ENCODE data around the gene TTC22.

TTC22 gene

DNA sequence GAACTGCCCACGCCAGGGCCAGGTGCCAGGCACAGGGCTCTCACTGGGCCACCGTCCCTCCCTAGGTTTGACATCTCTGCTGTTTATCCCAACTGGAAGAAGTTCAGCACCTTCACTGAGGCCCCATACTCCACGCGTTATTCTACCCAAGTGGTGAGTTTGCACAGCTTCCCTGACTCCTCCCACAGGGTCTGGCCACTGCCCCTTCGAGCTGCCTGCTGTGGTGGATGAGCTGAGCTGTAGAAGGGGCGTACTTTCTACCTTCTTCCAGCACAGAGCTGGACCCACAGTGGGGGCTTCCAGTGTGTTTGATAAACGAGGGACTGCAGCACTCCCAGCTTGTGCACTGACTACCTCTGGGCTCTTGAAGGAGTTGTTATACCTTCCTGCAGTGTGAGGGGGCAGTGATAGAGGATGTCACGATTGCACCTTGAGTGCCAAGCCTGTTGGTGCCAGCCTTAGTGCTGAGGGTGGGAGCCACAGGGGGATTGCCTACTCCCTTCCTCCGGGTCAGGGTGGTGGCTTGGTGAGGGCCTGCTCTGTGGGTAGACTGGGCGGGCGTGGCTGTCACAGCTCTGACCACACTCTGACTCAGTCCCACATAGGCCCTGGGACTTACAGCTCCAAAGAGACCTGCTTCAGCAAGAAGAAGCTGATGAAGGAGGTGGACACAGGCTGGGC lies 5.9 kb upstream of the TTC22 start:
- no peak for DNase-seq

DNA sequence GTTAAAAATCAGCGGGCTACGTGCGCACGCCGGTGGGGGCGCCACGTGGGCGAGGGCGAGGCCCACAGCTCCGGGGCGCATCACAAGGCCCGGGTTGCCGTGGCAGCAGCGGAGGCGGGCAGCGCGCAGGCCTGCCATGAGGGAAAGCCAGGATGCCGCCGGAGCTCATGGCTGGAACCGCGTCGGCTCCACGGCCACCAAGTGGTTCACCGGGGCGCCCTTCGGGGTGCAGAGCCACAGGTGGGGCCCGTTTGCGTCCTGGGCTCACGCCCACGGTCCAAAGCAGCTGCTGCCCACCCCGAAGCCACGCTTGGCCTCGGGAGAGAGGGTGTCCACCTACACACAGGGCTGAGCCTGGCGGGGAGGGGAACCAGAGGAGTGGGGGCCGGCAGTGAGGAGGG lies 4.9 kb upstream of the TTC22 start:
- no peak for DNase-seq

DNA sequence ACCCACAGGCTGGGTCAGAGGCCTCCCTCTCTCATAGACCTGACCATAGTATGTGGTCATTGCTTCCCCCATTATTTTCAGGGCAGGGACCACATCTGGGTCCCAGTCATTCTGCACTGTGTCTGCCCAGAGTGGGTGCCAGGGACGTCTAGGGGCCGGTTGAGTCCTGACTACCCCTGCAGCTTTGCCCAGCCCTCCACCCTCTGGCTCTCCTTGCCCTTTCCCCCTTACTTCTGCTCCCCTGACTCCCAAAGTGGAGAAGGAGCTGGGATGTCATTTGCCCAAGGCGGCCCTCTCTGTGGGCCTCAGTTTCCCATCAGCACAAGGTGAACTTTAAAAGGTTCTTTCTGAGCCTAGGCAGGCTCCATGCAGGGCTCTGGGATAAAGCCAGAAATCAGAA lies 4.3 kb upstream of the TTC22 start:
- no peak for DNase-seq

DNA sequence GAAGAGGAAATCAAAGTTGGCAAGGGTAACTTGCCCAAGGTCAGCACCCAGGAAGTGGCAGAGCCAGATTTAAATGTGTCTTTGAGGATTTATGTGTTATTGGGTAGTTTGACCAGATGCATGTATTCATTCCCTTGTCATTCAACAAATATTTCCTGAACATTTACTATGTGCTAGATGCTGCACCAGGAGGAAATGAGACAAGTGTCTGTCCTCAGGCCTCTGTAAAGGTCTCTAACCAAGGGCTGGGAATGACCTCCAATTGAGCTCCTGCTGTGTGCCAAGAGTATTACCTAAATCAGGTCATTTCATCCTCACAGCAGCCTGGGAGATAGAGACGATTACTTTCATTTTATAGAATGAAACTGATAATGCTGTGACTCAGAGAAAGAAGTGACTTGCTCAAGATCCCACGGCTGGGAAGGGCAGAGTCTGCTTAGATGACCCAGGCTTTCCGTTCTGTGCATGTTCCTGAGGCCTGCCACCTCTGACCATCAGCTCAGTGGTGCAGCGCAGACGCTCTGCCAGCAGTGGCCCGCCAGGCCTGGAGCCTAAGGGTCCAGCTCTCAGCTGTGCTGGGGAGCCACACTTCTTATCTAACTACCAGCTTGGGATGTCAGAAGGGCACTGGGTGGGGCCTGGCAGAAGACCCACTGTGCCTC lies 3.5 kb upstream of the TTC22 start:
- DNase-seq, result no peak

DNA sequence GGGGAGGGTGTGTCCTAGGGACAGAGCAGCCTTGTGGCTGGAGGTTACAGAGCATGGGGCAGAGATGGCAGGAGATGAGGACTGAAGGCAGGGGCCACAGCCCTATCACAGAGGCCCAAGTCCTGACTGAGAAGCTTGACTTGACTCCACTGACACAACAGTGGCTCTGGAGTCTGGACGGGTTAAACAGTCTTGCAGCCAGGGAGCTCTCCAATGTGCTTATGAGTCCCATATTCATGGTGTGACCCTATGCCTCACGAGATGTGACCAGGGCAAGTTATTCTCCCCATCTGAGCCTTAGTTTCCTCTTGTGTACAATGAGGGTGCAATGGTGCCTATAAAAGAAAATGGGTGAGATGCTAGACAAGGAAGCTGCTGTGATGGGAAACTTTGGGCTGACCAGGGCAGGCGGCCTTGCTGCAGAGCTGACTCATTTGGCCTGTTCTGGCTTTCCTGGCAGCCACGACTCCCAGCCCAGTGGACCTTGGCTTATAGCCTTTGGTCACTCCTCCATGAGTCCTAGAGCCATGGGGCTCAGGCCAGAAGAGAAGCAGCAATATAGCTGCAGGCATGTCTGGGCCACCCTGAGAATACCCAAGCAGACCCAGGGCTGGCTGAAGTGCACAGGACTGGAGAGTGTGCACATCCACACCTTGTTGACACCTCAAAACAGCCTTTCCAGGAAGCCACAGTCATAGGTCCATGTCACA lies 2.8 kb upstream of the TTC22 start:
- DNase-seq, result no peak

DNA sequence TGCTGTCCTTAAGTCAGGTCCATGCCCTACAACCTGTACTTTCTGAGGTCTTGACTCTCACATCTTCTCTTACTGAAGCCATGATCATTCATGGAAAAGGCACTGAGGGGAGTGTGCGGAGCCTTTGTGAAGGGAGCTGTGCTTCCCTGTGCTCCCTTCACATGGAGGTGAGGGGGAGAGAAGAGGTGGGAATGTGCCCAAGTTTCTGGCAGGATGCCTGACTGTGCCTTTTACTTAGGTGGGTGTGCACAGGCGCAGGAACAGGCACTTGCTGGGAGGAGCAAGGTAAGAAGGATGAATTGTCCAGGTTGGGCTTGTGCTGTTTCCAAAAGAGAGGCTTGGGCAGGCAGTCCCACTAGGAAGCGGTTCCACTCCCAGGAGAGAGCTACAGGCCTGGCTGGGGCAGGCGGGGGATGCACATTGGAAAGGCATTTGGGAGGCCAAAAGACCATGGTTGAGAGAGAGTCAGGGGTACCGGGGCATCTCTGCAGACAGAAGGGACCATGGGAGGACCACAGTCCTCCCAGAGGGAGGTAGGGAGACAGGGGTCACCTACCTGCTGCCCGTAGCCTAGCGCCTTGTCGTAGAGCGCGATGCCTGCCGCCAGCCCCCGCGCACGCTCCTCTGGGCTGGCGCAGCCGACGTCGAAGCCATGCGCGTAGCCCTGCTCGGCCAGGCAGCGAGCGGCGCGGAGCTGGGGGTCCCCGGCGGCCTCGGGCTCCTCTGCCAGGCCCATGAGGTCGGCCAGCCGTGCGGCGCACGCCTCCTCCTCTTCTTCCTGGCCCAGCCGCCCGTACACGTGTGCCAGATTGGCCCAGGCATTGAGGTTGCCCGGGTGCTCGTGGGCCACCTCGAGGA lies 853 bp downstream of the TTC22 start:
- DNase-seq, result no peak

DNA sequence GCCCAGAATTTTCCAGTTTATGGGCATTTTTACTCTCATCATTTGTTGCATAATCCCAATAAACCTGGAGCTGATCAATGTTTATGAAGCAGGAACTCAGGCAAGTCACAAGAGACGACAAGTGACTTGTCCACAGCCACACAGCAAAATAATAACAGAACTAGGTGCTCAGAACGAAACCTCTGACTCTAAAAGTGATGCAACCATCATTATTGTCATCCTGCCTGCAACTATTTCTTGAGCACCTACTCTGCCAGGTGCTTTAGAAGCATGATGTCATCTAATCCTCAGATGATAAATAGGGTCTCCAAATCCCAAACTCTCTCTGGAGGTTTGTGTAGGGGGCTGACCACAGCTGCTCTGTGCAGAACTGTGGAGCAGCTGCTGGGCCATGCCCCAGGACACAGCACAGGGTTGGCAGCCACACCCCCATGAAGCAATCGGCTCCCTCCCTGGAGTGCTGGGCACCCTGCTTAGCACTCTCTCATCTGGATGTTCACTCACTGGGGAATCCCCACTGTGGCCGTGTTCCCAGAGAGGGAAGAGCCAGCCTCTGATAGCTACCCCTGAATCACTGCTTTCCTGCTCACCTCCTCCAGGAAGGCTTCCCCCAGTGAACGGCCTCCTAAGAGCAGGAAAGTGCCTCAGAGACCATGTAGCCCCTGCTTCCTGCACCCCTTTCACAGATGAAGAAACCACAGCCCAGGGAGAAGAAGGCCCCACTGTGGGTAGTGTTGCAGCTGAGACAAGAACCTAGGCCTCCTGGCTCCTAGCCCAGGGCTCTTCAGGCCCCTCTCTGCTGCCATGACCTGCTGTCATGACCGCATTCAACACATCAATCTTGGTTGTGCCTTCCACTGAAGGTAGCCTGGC lies 2.1 kb downstream of the TTC22 start:
- no peak for DNase-seq

DNA sequence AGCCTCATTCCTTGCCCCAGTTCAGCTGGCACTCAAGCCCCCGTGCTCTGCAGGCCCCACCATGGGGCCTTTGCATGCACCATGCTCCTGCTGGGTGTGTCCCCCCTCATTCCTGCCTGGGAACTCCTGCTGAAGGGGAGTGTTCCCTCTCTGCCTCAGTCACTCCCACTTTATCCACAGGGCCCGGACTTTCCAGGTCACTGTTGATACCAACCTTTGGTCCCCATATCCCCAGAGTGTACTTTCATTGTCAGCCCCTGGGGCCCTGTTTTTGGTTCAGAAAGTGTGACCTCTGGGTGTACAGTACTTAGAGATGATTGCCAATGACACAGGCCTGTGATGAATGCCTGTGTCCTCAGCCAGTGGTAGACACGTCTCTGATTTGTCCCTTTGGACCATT lies 2.9 kb downstream of the TTC22 start:
- no peak for DNase-seq

DNA sequence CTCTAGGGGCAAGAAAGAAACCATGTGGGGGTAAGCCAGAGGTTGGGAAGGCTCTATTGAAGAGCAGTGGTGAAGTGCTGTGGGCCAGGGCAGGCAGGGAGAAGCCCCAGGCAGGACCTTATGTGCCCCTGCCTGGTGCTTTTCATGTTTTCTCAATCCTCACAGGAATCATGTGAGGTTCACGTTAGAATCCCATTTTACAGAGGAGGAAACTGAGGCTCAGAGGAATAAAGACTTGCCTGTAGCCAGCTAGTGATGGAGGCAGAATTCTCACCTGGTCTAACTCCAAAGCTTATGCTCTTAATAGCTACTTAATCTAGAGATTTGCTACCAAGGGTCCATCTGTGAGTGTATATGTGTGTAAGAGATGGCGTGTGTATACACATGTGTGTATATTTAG lies 4.2 kb downstream of the TTC22 start:
- no peak for DNase-seq

DNA sequence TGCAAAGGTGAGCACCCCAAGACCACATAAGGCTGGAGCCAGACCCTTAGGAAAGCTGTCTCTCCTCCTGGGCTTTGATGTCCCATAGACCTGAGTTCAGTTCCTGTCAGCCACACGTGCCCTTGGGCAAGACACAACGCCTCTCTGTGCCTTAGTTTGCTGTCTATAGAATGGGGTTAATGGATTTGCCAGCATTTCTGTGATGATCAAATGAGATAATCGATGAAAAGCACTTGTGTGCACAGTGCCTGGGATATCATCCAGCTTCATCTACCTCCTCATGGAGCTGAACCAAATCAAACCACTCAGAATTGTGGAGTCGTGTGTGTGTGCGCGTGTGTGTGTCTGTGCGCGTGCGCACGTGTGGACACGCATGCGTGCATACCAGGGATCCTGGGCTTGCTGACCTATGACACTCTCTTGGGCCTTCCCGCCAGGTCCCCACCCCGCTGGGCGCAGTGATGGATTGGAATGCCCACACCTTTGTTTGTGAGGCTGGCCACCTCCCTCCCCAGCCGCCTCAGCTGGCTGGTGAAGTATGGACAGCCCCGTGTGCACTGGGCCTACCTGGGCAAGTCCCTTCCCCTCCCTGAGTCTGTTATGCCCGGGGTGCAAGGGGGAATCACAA lies 5.2 kb downstream of the TTC22 start:
- DNase-seq, result no peak

DNA sequence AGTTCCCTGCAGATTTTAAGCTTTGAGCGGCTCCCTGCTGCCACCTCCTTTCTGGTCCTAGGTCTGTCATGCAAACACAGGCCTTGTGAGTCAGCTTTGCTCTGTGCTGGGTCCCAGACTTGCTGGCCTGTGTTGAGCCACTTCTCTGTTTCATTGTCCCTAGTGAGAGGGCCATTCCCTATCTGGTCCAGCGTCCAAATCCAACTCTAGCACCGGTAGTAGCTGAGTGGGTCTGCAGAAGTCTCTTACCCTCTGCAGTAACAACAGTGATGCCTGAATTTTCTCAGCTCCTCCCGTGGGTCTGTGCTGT lies 5.8 kb downstream of the TTC22 start:
- DNase-seq, result no peak

DNA sequence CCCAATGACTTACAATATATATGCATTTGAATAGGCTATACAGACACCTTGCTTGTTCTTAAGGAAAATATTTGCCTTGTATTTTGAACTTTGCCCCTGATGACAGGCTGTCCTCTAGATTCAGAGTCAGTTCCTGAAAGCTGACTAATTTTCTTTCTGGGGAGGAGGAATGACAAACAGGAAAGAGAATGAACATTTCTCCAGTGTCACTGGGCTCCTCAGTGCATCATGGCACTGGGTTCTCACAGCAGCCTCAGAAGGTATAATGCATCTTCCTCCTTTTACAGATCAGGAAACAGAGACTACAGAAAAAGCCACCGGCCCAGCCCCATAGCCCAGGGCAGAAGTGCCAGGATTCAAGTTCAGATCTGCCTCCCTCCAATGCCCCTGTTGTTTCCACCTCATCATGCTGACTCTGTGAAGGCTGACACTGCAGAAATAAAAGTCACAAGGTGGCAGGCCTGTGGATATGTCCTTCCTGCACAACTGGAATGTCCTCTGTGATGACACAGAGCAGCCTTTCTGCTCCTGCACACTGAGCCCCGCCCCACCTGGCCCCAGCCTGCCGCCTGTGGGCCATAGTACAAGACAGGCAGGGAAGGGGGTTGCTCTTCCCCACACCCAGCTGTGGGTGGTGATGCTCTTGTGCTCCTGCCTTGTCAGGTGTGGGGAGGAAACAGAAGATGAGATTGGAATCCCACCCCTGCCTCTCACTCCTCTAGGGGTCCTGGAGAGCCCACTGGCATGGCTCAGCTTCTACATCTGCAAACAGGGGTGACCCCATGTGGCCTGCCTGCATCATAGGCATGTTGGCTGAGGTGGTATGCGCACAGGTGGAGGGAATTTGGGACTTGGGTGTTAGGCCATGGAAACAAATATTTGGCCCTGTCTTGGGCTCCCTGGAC lies 6.4 kb downstream of the TTC22 start:
- DNase-seq, result no peak

DNA sequence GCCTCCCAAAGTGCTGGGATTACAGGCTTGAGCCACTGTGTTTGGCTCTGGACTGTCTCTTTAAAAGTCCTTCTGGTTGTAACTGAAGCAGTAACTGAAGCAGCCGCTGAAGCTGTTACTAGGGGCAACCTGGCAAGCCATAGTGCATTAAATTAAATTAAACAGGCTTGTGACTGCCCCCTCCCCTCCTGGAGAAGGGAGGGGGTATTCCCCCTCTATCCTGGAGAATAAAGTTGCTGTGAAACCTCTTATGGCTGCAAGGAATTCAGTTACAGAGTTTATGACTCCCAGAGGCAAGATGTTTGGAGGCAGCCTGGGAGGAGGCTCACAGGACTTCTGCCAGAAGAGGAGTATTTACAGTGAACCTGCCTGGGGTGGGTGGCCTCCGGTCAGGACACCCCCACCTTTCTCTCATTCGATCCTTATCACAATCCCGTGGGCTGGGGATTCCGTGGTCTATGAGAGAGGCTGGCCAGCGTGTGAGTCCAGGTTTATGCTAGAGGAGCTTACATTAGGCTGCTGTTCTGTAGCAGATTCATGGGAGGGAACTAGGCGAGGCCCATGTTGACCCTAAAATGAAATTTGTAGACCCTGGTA lies 8.3 kb downstream of the TTC22 start:
- no peak for DNase-seq

DNA sequence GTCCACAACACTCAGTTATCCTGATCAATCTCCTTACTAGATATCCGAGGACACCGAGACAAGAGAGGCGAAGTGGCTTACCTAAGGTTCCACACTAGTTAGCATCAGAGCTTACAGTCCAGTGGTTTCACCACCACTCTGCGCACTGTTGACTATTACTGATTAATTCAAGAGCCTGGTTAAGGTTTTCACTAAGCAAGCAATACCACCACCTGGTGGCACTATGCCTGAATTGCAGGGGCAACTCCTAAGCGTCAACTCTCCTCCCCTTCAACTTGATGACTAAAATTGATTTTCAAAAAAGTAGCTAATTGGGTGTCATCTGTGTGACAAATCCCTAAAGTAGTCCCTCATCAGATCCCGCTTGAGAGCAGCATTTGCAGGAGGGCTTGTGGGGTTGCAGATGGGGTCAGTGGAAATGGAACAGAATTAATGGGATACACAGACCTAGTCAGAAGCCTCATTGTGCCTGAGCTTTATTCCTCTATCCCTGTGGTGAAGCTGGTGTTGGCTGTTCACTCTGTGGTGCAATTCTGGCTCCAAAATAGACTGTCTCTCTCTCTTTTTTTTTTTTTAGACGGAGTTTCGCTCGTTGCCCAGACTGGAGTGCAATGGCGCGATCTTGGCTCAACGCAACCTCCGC lies 9.1 kb downstream of the TTC22 start:
- no peak for DNase-seq

DNA sequence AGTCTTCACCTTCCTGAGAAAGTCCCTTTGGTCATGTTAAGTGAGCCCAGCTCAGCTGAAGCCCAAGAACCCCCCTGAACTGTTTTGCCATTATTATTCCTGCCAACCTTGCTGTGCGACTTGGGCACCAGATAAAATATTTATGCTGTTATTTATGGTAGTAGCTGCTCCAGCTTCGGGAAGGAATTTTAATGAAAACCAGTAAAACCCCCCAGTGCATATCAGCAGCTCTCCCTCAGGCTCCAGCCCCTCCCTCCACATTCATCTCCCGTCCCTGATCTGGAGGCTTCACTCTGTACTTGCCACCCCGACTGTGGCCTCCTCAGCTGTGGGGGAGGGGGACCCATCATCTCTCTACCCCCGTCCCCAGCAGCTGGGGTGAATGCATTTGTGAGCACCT lies 12.7 kb downstream of the TTC22 start:
- DNase-seq, result no peak

DNA sequence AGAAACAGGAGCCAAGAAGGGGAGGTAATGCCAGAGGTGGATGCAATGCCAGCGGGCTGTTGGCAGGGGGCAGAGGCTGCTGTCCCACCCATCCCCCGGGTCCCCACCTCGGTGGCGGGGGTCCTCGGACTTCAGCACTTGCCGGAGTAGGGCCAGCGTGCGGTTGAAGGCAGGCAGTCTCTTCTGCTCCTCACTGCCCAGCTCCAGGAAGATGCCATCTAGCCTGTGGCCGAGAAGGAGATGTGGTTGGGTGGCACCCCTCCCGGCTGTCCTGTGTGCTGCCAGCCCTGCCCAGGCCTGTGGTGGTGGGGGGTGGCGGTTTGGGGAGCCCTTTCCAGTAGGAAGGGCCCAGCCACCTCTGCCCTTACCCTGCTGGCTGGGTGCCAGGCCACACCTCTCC lies 13.5 kb downstream of the TTC22 start:
- DNase-seq, result no peak

DNA sequence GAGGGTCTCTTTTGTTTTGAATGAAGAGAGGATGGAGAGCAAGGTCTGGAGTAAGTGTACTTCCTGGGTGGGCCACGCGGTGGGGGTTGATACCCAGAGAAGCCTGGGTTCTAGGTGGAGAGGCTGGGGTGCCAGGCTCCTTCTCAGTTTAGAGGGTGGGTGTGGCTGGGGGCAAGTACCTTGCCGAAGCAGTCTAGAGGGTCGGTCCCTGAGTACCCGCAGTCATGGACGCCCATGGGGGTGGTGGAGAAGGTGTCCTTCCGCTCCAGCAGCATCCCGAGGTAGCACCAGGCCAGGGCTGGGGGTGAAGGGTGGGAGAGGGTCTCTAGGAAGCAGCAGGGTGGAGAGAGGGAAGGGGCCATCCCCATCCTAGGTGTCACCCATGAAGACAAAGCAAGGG lies 14.3 kb downstream of the TTC22 start:
- DNase-seq, result no peak

DNA sequence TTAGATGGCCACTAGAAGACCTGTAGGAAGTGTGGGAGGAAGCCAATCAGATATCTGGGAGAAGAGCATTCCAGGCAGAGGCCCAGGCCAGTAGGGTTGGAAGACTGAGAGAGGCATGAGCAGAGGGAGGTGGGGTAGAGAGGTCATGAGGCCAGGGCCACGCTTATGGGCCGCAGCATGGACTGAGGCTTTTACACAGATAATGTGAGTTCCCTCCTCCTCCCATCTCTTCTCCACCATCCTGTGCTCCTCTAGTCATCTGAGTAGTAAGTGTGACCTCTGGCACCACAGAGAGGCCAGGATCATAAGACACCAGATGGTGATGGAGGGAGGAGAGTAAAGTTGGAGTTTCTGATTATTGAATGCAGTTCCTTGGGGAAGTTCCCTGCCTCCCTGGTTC lies 17.1 kb downstream of the TTC22 start:
- DNase-seq, result no peak

DNA sequence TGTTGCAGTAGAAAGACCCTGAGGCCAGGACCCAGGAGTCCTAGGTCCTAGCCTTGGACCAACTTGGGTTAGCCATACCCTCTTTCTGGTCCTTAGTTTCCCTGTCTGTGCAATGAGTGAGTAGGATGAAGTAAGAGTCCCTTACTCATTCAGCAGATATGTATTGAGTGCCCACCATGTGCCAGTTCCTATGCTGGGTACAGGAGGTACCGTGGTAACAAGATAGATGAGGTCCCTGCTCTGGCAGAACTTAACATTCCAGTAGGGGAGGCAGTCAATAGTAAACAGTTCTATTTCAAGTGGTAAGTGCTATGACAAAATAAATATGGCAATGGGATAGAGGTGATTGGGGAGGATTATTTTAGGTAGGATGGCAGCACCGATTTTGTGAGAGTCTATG lies 18.5 kb downstream of the TTC22 start:
- DNase-seq, result no peak

DNA sequence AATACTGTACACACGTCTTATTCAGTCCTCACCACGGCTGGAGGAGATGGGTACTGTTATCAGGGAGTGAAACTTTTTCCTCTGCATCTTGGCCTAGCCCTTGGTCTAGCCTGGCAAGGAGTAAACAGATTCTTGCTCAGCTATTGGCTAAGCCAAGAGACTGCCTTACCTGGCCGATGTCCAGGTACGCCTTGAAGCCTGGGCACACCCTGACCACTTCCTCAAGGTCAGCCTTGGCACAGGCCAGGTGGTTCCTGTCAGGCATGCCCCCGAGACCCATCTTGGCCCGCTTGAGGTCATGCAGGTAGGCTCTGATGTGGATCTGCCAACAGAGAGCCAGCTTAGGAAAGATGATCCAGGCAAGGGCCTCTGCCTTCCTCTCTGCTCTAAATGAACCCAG lies 19.0 kb downstream of the TTC22 start:
- no peak for DNase-seq

Data from activated T-cell treated with anti-CD3 and anti-CD28 coated beads for 4 hours (primary cell).